Measurements from ENCODE around the gene ZCCHC13.
"Not testable (repeated sequence)": the region's sequence is repeated elsewhere in the genome, so short reads cannot be mapped to it uniquely, and the experiment has no call there.

The ZCCHC13 gene

GRCh38 chrX:74321191-74321590 lies 17.2 kb downstream of the ZCCHC13 start:
- DNase-seq (ENCODE audit: low read depth in 1 of 2, low spot score in 1 of 2) = no peak

- DNase-seq (ENCODE audit: low read depth in 1 of 2, low spot score in 1 of 2) = no peak
Observed at GRCh38 chrX:74324131-74324530, 20.2 kb downstream of the ZCCHC13 start.

- DNase-seq (ENCODE audit: low read depth in 1 of 2, low spot score in 1 of 2) = no peak
Observed at GRCh38 chrX:74325130-74326059, 21.4 kb downstream of the ZCCHC13 start.

GRCh38 chrX:74338852-74339251 lies 34.9 kb downstream of the ZCCHC13 start:
- DNase-seq (ENCODE audit: low read depth in 1 of 2, low spot score in 1 of 2) = no peak

GRCh38 chrX:74340051-74340450 lies 36.1 kb downstream of the ZCCHC13 start:
- DNase-seq (ENCODE audit: low read depth in 1 of 2, low spot score in 1 of 2) = no peak

- DNase-seq (ENCODE audit: low read depth in 1 of 2, low spot score in 1 of 2) = not testable (repeated sequence)
Observed at GRCh38 chrX:74342211-74342610, 38.2 kb downstream of the ZCCHC13 start.

- DNase-seq (ENCODE audit: low read depth in 1 of 2, low spot score in 1 of 2) = peak; percentile 1 to 40
Observed at GRCh38 chrX:74343343-74344279, 39.6 kb downstream of the ZCCHC13 start.

GRCh38 chrX:74344280-74344622 lies 40.3 kb downstream of the ZCCHC13 start:
- DNase-seq (ENCODE audit: low read depth in 1 of 2, low spot score in 1 of 2) = no peak

- no peak for DNase-seq (ENCODE audit: low read depth in 1 of 2, low spot score in 1 of 2)
Observed at GRCh38 chrX:74346088-74346487, 42.1 kb downstream of the ZCCHC13 start.

- no peak for DNase-seq (ENCODE audit: low read depth in 1 of 2, low spot score in 1 of 2)
Observed at GRCh38 chrX:74349387-74349786, 45.4 kb downstream of the ZCCHC13 start.

- DNase-seq (ENCODE audit: low read depth in 1 of 2, low spot score in 1 of 2) = no peak
Observed at GRCh38 chrX:74351760-74352159, 47.8 kb downstream of the ZCCHC13 start.

GRCh38 chrX:74353984-74354383 lies 50.0 kb downstream of the ZCCHC13 start:
- no peak for DNase-seq (ENCODE audit: low read depth in 1 of 2, low spot score in 1 of 2)
